Stomach (tissue), 9 donors: ENCODE measurements around the gene GLRA1. TPM values are rescaled to one million over a fixed set of nuclear protein-coding genes. Genes with fewer than 3 reads are reported as not detected.

ENCODE experiments used
- DNase-seq, 2 donors: peaks; one replicate each; pipeline versions ENCODE4 v3.0.0 to v3.0.0-alpha.2; 2013 to 2019
- H3K27ac ChIP-seq, 5 donors: fragments of 200-600 bp in 4 of 5; sonication (generic) in 4 of 5; one replicate each; pipeline ENCODE4 v1.5.1; 2013 to 2019; ENCODE audit warnings: mild to moderate bottlenecking in 1 of 5, moderate library complexity in 1 of 5
- H3K27me3 ChIP-seq, 3 donors: fragments of 200-600 bp; sonication (generic); one replicate each; pipeline ENCODE4 v1.5.1; 2017 to 2019; ENCODE audit warnings: mixed run types in 1 of 3
- H3K36me3 ChIP-seq, 4 donors: fragments of 200-600 bp; sonication (generic); 1 replicate in 3 of 4; 2 replicates in 1 of 4; pipeline ENCODE4 v1.5.1; 2016 to 2019
- H3K4me1 ChIP-seq, 4 donors: fragments of 200-600 bp; sonication (generic); one replicate each; pipeline ENCODE4 v1.5.1; 2016 to 2019
- H3K4me3 ChIP-seq, 4 donors: fragments of 200-600 bp; sonication (generic) in 3 of 4; one replicate each; pipeline ENCODE4 v1.5.1; 2016 to 2019; ENCODE audit warnings: mild to moderate bottlenecking in 1 of 4
- H3K9me3 ChIP-seq, 4 donors: fragments of 200-600 bp; sonication (generic); one replicate each; pipeline ENCODE4 v1.5.1; 2016 to 2019
- EP300 ChIP-seq: sonication (generic); formaldehyde crosslinking; IDR thresholded peaks from one replicate; pipeline ENCODE4 v1.6.1; 2017; ENCODE audit warnings: antibody characterized with exemption
- POLR2A ChIP-seq, 4 donors: fragments of 450-650 bp; IDR thresholded peaks; one replicate each; pipeline ENCODE4 v1.6.1; 2016; ENCODE audit warnings: antibody characterized with exemption in 4 of 4, control low read depth in 2 of 4, mild to moderate bottlenecking in 1 of 4, moderate library complexity in 1 of 4
- POLR2AphosphoS5 ChIP-seq, 3 donors: sonication (generic); formaldehyde crosslinking; IDR thresholded peaks; one replicate each; pipeline ENCODE4 v1.6.1; 2016; ENCODE audit warnings: antibody characterized with exemption in 3 of 3
- WGBS, 5 donors: extraction: QIAGEN DNeasy Blood & Tissue Kit in 3 of 5; methylation state at CpG; one replicate each; pipeline versions ENCODE4 v1.1.5 to v1.1.7; 2013 to 2018; 5-methylcytosine and 5-hydroxymethylcytosine counted together
- intact Hi-C: fragments of 100-400 bp; cut with DNase I; formaldehyde crosslinking; loops from one replicate; pipeline ENCODE4 v1.15.1; 2023; ENCODE audit warnings: low total_unique reads
- polyA plus RNA-seq, 3 donors: library from polyadenylated mRNA; stranded (reverse); fragments of 200-250 nt; gene quantifications; one replicate each; pipeline ENCODE4 v1.2.3, GENCODE V29; 2013
- total RNA-seq, 5 donors: library from RNA; depleted of rRNA; stranded (reverse); fragments of >200 nt; gene quantifications; one replicate each; pipeline versions ENCODE4 v1.1.0 to v1.2.3, GENCODE V29; 2014 to 2016
- TF ChIP-seq, protein P1 (sequence below), 7 experiments: fragments of 450-650 bp in 4 of 7; fragments of 200-600 bp in 3 of 7; sonication (generic) in 3 of 7; IDR thresholded peaks; one replicate each; pipeline ENCODE4 v1.5.1; 2016 to 2019; ENCODE audit warnings: antibody characterized with exemption in 7 of 7, control low read depth in 2 of 7, mild to moderate bottlenecking in 1 of 7
- donor health status: healthy with polysubstance abuse.
- donor health status: Bipolar disorder and iron deficiency.
- donor health status: healthy.

Gene GLRA1
- total and polyA plus RNA-seq, 8 donors = not detected

DNA sequence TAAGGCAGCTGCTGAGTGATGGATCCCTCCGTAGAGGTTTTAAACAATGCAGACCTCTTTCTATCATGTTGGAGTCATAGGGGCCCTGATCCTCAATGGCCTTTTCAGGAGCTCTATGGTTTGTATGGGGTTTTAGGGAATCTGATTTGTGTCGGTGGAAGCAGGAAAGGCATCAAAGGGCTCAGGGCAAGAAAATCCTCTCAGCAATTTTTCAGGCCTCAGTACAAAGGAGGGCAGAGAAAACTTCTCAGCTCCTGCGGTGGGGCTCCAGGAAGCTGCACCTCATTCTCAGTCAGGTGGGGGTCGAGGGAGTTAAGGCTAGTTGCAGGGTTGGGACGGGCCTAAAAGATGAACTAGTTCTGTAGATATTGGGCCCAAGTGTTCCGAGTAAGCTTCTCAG is 35.0 kb downstream of the GLRA1 start:
- TF ChIP-seq EP300 (no peak), POLR2A (IDR thresholded peaks at IDR 0.05) (no peak), POLR2AphosphoS5 (IDR thresholded peaks at IDR 0.05) (no peak)
- TF ChIP-seq, protein P1, sequence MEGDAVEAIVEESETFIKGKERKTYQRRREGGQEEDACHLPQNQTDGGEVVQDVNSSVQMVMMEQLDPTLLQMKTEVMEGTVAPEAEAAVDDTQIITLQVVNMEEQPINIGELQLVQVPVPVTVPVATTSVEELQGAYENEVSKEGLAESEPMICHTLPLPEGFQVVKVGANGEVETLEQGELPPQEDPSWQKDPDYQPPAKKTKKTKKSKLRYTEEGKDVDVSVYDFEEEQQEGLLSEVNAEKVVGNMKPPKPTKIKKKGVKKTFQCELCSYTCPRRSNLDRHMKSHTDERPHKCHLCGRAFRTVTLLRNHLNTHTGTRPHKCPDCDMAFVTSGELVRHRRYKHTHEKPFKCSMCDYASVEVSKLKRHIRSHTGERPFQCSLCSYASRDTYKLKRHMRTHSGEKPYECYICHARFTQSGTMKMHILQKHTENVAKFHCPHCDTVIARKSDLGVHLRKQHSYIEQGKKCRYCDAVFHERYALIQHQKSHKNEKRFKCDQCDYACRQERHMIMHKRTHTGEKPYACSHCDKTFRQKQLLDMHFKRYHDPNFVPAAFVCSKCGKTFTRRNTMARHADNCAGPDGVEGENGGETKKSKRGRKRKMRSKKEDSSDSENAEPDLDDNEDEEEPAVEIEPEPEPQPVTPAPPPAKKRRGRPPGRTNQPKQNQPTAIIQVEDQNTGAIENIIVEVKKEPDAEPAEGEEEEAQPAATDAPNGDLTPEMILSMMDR (IDR thresholded peaks at IDR 0.05) = no peak
- no peak for DNase-seq
- H3K9me3 ChIP-seq = no peaks in the 10 kb centered on the region
- H3K27me3 ChIP-seq = no peaks in the 10 kb centered on the region
- H3K4me1 ChIP-seq = no peaks in the 10 kb centered on the region
- no peak overlapping the region for H3K27ac ChIP-seq
- WGBS, 5 donors = 65 to 74% (median 72%) methylated on average over 6 of the region's 6 CpGs
- H3K4me3 ChIP-seq = no peak overlapping the region
- intact Hi-C loops = no loop called here
- H3K36me3 ChIP-seq = no peaks in the 10 kb centered on the region

DNA sequence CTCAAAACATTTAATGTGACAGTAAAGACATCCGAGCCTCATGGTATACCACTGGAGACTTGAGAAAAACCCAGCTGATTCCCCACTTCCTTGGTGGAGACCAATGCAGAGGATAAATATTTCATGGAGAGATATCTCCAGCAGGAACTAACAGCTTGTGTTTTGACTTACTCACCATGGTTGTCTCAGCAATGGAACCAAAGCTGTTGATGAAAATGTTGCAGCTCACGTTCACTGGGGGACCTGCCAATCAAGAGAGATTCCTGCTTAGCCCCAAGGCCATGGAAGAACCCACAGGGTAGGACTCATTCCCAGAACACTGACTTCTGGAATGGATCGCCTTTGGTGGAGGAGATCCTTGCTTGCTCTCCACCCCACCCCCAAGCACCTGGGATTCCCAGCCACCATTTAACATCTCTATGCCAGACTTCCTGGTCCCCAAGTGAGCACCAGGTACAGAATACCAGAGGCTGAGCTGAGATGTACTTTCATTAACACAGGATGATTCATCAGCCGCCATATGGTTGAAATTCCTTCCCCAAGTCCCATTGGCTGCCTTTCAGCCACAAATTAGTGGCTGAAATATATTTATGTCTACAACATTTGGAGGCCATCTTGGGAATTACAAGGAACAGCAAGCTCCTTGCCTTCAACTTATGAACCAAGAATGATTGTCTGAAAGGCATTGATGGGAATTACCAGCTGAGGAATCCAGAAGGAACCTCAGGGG is 37.9 kb downstream of the GLRA1 start:
- Histone ChIP-seq H3K9me3 (no peaks in the 10 kb centered on the region), H3K4me3 (no peak overlapping the region), H3K36me3 (no peaks in the 10 kb centered on the region), H3K27me3 (no peaks in the 10 kb centered on the region), H3K27ac (no peak overlapping the region), H3K4me1 (peaks cover 0 to 6% (median 1%) of the 10 kb centered on the region in 4 donors)
- intact Hi-C loops = no loop called here
- TF ChIP-seq POLR2A (IDR thresholded peaks at IDR 0.05) (no peak), POLR2AphosphoS5 (IDR thresholded peaks at IDR 0.05) (no peak), EP300 (no peak)
- TF ChIP-seq, protein P1 (IDR thresholded peaks at IDR 0.05) = no peak
- no peak for DNase-seq
- WGBS, 5 donors = 83 to 90% (median 88%) methylated on average over 4 of the region's 4 CpGs

DNA sequence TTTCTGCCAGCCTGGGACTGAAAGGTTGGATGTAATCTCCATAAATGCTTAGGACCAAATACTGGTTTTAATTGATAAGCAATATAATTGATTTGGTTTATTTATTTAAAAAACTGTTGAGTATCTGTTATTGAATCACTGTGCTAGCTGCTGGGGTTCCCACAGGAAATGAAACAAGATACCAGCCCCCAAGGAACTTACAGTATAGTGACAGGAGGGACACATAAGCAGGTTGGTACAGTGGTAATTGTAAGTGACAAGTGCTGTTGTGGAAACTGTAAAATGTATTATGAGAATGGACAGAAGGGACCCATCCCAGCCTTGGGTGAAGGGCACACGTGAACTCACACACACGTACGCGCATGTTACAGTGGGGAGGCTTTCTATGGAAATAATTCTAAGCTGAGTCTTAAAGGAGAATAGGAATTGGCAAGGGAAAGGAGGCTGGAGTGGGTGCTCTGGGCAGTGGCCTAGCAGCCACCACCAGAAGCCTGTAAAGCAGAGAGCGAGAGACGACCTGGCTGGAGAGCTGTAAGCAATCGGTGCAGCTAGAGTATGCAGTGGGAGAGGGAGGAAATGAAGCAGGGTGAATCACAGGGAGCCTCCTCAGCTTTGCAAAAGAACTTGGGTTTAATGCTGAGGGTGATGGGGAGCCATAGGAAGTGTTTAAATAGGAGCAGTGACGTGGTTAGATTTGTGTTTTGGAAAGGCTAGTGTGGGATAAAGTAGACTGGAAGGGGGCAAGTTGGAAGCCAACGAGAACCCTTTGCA is 39.3 kb downstream of the GLRA1 start:
- WGBS, 5 donors = 50 to 67% (median 59%) methylated on average over 9 of the region's 9 CpGs
- no peak overlapping the region for H3K4me3 ChIP-seq
- DNase-seq = no peak
- intact Hi-C loops = no loop called here
- H3K27me3 ChIP-seq = no peaks in the 10 kb centered on the region
- H3K36me3 ChIP-seq = no peaks in the 10 kb centered on the region
- no peaks in the 10 kb centered on the region for H3K9me3 ChIP-seq
- TF ChIP-seq, protein P1 (IDR thresholded peaks at IDR 0.05) = no peak
- TF ChIP-seq EP300 = no peak
- TF ChIP-seq POLR2A (IDR thresholded peaks at IDR 0.05) = no peak
- TF ChIP-seq POLR2AphosphoS5 (IDR thresholded peaks at IDR 0.05) = no peak
- no peak overlapping the region for H3K27ac ChIP-seq
- H3K4me1 ChIP-seq = peaks cover 0 to 6% (median 1%) of the 10 kb centered on the region in 4 donors

DNA sequence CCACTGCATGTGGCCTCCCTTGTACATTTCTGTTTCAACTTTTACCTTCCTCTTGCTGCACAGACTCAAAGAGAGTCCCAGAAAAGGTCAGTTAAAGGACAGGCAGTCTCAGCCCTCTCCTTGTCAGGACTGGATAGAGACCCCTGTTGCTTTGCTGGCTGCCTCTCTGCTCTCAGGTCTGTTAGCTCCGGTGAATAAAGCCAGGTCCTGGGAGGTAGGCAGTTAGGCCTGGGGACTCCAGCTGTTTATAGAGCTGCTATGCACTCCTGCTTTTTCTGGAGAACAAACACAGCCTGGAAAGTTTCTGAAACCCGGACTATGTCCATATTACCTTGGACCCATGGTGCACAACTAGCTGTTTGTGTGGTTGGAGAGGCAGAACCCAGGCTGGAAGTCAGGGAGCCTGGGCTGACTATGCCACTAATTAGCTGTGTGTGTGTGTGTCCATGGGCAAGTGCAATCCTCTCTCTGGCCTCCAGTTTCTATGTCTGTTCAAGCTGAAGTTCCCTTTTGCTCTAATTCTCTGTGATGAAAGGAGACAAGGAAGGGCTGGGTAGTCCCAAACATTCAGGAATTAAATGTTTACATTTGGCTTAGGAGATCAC is 42.9 kb downstream of the GLRA1 start:
- intact Hi-C loops = no loop called here
- TF ChIP-seq POLR2A (IDR thresholded peaks at IDR 0.05) (no peak), POLR2AphosphoS5 (IDR thresholded peaks at IDR 0.05) (no peak), EP300 (no peak)
- TF ChIP-seq, protein P1 (IDR thresholded peaks at IDR 0.05) = no peak
- H3K4me3 ChIP-seq = no peak overlapping the region
- no peaks in the 10 kb centered on the region for H3K27me3 ChIP-seq
- peaks cover 0 to 4% (median 0%) of the 10 kb centered on the region in 4 donors for H3K9me3 ChIP-seq
- H3K27ac ChIP-seq = no peak overlapping the region
- no peaks in the 10 kb centered on the region for H3K36me3 ChIP-seq
- peaks cover 0 to 6% (median 1%) of the 10 kb centered on the region in 4 donors for H3K4me1 ChIP-seq
- DNase-seq = no peak
- 29 to 57% (median 39%) methylated on average over 2 of the region's 2 CpGs; no CpG with 5 or more reads in 1 of the 5 donors for WGBS, 5 donors
